Suprapubic skin (tissue), 4 donors: ENCODE data around the gene CIRBP. TPM values are rescaled to one million over a fixed set of nuclear protein-coding genes. Genes with fewer than 3 reads are reported as not detected.
"Not testable (repeated sequence)": the region's sequence is repeated elsewhere in the genome, so short reads cannot be mapped to it uniquely, and the experiment has no call there.

Experiments
- DNase-seq, 2 donors: peaks; one replicate each; pipeline ENCODE4 v3.0.0-alpha.2; 2019; ENCODE audit warnings: low spot score in 2 of 2
- H3K27ac ChIP-seq: fragments of 200-600 bp; sonication (generic); one replicate; pipeline ENCODE4 v1.5.1; 2019
- H3K27me3 ChIP-seq: fragments of 200-600 bp; sonication (generic); one replicate; pipeline ENCODE4 v1.5.1; 2019
- H3K36me3 ChIP-seq: fragments of 200-600 bp; sonication (generic); one replicate; pipeline ENCODE4 v1.5.1; 2019
- H3K4me1 ChIP-seq: fragments of 200-600 bp; sonication (generic); one replicate; pipeline ENCODE4 v1.5.1; 2019
- H3K4me3 ChIP-seq: fragments of 200-600 bp; sonication (generic); one replicate; pipeline ENCODE4 v1.5.1; 2019; ENCODE audit warnings: mild to moderate bottlenecking
- H3K9me3 ChIP-seq: fragments of 200-600 bp; sonication (generic); one replicate; pipeline ENCODE4 v1.5.1; 2019
- EP300 ChIP-seq: sonication (generic); formaldehyde crosslinking; IDR thresholded peaks from one replicate; pipeline ENCODE4 v1.6.1; 2017; ENCODE audit warnings: antibody characterized with exemption
- POLR2A ChIP-seq, 2 donors: fragments of 450-650 bp; IDR thresholded peaks; one replicate each; pipeline ENCODE4 v1.6.1; 2017; ENCODE audit warnings: antibody characterized with exemption in 2 of 2, mild to moderate bottlenecking in 2 of 2, moderate library complexity in 2 of 2
- POLR2AphosphoS5 ChIP-seq, 3 donors: sonication (generic); formaldehyde crosslinking; IDR thresholded peaks; one replicate each; pipeline ENCODE4 v1.6.1; 2017; ENCODE audit warnings: antibody characterized with exemption in 3 of 3
- WGBS: methylation state at CpG from one replicate; pipeline ENCODE4 v1.1.5; 2018; 5-methylcytosine and 5-hydroxymethylcytosine counted together
- total RNA-seq, 4 donors: library from RNA; depleted of rRNA; stranded (reverse); fragments of >200 nt; gene quantifications; one replicate each; pipeline ENCODE4 v1.1.0, GENCODE V29; 2016
- TF ChIP-seq, protein P1 (sequence below), 2 donors: fragments of 200-600 bp in 1 of 2; fragments of 450-650 bp in 1 of 2; sonication (generic) in 1 of 2; IDR thresholded peaks; one replicate each; pipeline ENCODE4 v1.5.1; 2016 to 2019; ENCODE audit warnings: antibody characterized with exemption in 2 of 2, mild to moderate bottlenecking in 1 of 2, moderate library complexity in 1 of 2

Gene CIRBP
- total RNA-seq, 4 donors from 2014 or later: 338 to 672 (median 451) TPM

DNA sequence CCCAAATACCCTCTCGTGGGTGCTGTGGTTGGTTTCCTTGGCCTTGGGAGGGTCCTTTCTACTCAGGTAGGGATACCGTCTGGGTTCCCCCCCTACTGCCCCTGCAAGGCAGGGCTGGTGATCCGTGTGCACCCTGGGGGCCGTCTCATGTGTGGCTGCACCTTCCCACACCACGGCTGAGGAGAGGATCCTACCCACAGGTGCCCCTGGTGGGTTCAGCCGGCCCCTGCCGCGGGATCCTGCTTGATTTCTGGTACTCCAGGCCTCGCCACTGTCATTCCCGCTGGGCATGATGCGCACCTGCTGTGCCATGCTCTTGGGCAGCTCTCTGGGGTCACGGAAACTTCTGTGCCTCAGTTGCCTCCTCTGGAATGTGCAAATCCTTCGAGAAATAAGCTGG is 47.3 kb downstream of the CIRBP start:
- H3K27me3 ChIP-seq: peaks cover 76% of the 10 kb centered on the region
- TF ChIP-seq, protein P1, sequence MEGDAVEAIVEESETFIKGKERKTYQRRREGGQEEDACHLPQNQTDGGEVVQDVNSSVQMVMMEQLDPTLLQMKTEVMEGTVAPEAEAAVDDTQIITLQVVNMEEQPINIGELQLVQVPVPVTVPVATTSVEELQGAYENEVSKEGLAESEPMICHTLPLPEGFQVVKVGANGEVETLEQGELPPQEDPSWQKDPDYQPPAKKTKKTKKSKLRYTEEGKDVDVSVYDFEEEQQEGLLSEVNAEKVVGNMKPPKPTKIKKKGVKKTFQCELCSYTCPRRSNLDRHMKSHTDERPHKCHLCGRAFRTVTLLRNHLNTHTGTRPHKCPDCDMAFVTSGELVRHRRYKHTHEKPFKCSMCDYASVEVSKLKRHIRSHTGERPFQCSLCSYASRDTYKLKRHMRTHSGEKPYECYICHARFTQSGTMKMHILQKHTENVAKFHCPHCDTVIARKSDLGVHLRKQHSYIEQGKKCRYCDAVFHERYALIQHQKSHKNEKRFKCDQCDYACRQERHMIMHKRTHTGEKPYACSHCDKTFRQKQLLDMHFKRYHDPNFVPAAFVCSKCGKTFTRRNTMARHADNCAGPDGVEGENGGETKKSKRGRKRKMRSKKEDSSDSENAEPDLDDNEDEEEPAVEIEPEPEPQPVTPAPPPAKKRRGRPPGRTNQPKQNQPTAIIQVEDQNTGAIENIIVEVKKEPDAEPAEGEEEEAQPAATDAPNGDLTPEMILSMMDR (IDR thresholded peaks at IDR 0.05): no peak
- TF ChIP-seq EP300 (no peak), POLR2AphosphoS5 (IDR thresholded peaks at IDR 0.05) (no peak), POLR2A (IDR thresholded peaks at IDR 0.05) (no peak)

DNA sequence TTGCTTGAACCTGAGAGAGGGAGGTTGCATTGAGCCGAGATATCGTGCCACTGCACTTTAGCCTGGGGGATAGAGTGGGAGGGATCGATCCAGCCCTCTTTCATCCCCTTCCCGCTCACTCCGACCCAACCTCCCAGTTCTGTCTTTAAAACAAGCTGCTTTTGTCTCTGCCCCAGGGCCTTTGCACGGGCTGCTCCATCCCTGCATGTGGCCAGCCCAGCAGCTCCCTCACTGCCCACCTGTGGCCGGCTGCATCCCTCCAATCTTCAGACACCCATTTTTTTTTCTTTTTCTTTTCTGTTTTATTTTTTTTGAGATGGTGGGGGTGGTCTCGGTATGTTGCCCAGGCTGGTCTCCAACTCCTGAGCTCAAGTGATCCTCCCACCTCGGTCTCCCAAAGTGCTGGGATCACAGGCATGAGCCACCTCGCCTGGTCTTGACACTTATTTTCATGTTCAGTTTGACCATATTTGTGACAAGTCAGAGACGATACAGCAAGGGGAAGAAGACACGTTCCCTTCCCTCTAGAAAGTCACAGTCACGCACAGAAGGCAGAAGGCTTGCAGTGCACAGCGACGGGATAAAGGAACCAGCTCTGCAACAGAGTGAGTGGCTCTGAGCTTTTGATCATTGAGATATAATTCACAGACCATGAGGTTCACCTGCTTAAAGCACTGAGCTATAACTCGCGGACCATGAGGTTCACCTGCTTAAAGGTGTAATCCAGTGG is 48.3 kb downstream of the CIRBP start:
- WGBS: 62% methylated on average over 17 of the region's 17 CpGs

More for the DNA sequence above, 47.3 kb downstream of the CIRBP start:
- no peaks in the 10 kb centered on the region for H3K36me3 ChIP-seq
- no peak overlapping the region for H3K4me3 ChIP-seq
- H3K27ac ChIP-seq: no peak overlapping the region
- H3K4me1 ChIP-seq: peaks cover 16% of the 10 kb centered on the region
- 71% methylated on average over 9 of the region's 13 CpGs for WGBS
- DNase-seq: no peak
- no peaks in the 10 kb centered on the region for H3K9me3 ChIP-seq

DNA sequence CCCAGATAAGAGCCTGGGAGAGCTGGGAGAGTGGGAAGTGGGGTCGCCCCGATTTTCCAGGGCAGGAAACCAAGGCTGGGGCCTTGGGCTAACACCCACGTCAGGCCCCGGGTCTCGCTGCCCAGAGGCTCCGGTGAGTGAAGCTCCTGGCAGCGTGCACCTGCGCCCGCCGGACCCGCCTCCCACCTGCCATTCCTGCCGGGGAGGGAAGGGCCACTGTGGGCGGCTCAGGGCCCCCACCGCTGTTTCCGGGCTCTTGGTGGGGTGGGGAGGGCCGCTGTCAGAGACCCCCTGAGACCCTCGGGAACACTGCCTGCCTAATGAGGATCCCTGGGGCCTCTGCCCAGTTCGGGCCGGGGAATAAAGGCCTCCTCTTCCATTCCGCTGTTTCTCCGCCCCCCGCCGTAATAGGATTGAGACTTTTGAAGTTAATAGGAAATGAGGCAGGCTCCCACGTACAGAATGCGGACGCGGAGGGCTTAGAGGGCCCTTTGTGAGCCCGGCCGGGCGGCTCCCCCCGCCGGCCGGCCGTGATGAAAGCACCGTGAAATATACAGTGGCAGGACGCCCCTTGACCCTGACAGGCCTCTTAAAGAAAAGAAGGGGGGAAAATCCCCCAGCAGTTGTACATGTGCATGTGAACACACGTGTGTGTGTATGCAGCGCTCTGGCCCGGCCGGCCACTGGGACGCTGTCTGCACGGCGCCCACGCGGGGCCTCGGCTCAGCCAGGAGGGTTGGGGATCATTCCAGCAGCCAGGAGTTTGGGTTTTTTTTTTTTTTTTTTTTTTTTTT is 49.7 kb downstream of the CIRBP start:
- H3K9me3 ChIP-seq: no peaks in the 10 kb centered on the region
- no peak overlapping the region for H3K4me3 ChIP-seq
- H3K27ac ChIP-seq: no peak overlapping the region
- H3K27me3 ChIP-seq: peaks cover 67% of the 10 kb centered on the region
- TF ChIP-seq, protein P1 (IDR thresholded peaks at IDR 0.05): no peak
- no peak for TF ChIP-seq EP300
- no peak for TF ChIP-seq POLR2A (IDR thresholded peaks at IDR 0.05)
- TF ChIP-seq POLR2AphosphoS5 (IDR thresholded peaks at IDR 0.05): no peak
- H3K36me3 ChIP-seq: no peaks in the 10 kb centered on the region
- H3K4me1 ChIP-seq: peaks cover 9% of the 10 kb centered on the region
- WGBS: 52% methylated on average over 29 of the region's 46 CpGs
- peak in 1 of 2 donors; percentile 78 for DNase-seq

More for the DNA sequence above, 48.3 kb downstream of the CIRBP start:
- no peak for TF ChIP-seq POLR2AphosphoS5 (IDR thresholded peaks at IDR 0.05)
- TF ChIP-seq, protein P1 (IDR thresholded peaks at IDR 0.05): no peak
- TF ChIP-seq EP300: no peak
- no peak for TF ChIP-seq POLR2A (IDR thresholded peaks at IDR 0.05)
- Histone ChIP-seq H3K9me3 (no peaks in the 10 kb centered on the region), H3K36me3 (no peaks in the 10 kb centered on the region), H3K4me1 (peaks cover 16% of the 10 kb centered on the region), H3K4me3 (no peak overlapping the region), H3K27ac (no peak overlapping the region), H3K27me3 (peaks cover 73% of the 10 kb centered on the region)
- no peak for DNase-seq

DNA sequence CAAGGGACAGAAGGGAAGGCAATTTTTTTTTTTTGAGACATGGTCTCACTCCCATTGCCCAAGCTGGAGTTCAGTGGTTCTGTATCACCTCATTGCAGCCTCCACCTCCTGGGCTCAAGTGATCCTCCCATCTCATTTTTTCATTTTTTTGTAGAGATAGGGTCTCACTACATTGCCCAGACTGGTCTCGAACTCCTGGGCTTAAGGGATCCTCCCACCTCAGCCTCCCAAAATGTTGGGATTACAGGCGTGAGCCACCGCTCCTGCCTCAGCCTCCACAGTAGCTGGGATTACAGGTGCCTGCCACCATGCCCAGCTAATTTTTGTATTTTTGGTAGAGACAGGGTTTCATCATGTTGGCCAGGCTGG is 51.1 kb downstream of the CIRBP start:
- not testable (repeated sequence) for H3K9me3 ChIP-seq, H3K36me3 ChIP-seq, DNase-seq, H3K27ac ChIP-seq, H3K4me3 ChIP-seq
- peaks cover 19% of the 10 kb centered on the region for H3K4me1 ChIP-seq
- peaks cover 65% of the 10 kb centered on the region for H3K27me3 ChIP-seq
- 92% methylated on average over 3 of the region's 3 CpGs for WGBS

DNA sequence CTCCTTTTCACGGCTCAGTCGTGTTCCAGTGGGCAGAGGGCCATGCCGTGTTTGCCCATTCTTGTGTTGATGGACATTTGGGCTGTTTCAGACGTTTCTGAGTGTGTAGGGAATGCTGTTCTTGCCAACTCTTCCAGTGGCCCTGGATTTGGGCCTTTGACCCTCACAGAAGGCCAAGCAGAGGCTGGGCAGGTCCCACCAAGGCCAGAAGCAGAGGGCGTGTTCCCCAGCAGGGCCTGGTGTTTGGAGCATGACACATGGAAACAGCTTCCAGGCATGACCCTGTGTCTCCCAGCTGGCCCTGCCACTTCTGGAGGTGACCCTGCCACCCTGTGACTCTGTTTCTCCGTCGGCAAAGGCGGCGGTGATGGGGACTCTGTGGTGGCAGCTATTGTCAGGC is 52.4 kb downstream of the CIRBP start:
- no peak overlapping the region for H3K27ac ChIP-seq
- H3K36me3 ChIP-seq: no peaks in the 10 kb centered on the region
- no peaks in the 10 kb centered on the region for H3K9me3 ChIP-seq
- DNase-seq: no peak
- 83% methylated on average over 1 of the region's 9 CpGs for WGBS
- H3K4me1 ChIP-seq: peaks cover 10% of the 10 kb centered on the region
- TF ChIP-seq POLR2A (IDR thresholded peaks at IDR 0.05) (no peak), POLR2AphosphoS5 (IDR thresholded peaks at IDR 0.05) (no peak), EP300 (no peak)
- TF ChIP-seq, protein P1 (IDR thresholded peaks at IDR 0.05): no peak
- no peak overlapping the region for H3K4me3 ChIP-seq
- peaks cover 52% of the 10 kb centered on the region for H3K27me3 ChIP-seq
